ENCODE results near the gene NCCRP1.

Gene NCCRP1

DNA sequence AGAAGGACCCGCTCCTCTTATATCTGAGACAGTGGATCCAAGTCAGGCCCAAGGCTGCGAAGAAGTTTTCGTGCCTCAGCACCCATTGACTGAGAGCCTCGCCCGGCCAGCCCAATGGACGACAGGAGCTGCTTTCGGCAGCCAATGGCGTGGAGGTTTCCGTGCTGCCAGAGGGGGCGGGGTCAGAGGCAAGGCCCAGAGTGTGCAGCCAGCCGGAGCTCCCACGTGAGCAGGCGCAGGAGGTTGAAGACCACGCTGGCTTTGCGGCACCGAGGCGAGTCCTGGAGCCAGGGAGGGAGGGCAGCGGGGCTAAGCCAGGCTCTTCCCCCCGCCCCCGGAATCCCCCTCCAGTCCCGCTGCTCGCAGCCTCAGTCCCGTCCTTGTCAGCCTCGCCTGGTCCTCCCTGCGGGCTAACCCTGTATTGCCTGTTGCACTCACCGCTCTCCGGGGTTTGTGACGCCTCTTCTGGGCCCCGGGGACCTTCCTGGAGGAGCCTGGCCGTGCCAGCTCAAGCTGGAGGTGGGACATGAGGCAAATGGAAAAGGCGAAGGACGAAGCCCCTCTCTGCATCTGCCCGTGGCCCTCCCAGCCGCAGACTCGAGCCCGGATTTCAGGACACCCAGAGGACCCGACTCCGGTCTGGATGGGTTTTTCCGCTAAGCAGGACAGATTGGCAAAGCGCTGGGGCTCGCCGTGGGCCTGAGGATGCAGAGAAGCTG is 50.3 kb downstream of the NCCRP1 start:
- TF ChIP-seq FOXM1 (IDR thresholded peaks at IDR 0.05; ENCODE audit: borderline replicate concordance, low read depth) (no peak), TEAD4 (IDR thresholded peaks at IDR 0.05) (no peak), NFIC (IDR thresholded peaks at IDR 0.05) (no peak), EGR1 (IDR thresholded peaks at IDR 0.05) (no peak), REST (IDR thresholded peaks at IDR 0.05; ENCODE audit: low read depth) (no peak), RAD21 (IDR thresholded peaks at IDR 0.05; ENCODE audit: low read depth) (no peak), TAF1 (IDR thresholded peaks at IDR 0.05; ENCODE audit: low read depth) (no peak), TCF12 (IDR thresholded peaks at IDR 0.05; ENCODE audit: low read depth) (no peak), CREB1 (IDR thresholded peaks at IDR 0.05; ENCODE audit: low read depth) (no peak), EP300 (IDR thresholded peaks at IDR 0.05; ENCODE audit: borderline replicate concordance) (no peak), ZBTB7A (IDR thresholded peaks at IDR 0.05; ENCODE audit: low read depth) (no peak)
- TF ChIP-seq, protein P1, sequence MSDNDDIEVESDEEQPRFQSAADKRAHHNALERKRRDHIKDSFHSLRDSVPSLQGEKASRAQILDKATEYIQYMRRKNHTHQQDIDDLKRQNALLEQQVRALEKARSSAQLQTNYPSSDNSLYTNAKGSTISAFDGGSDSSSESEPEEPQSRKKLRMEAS (IDR thresholded peaks at IDR 0.05), result peak; percentile 89
- TF ChIP-seq, protein P2, sequence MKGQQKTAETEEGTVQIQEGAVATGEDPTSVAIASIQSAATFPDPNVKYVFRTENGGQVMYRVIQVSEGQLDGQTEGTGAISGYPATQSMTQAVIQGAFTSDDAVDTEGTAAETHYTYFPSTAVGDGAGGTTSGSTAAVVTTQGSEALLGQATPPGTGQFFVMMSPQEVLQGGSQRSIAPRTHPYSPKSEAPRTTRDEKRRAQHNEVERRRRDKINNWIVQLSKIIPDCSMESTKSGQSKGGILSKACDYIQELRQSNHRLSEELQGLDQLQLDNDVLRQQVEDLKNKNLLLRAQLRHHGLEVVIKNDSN (IDR thresholded peaks at IDR 0.05), result peak; percentile 48; the same call in 1 of the 2 replicates

- TF ChIP-seq YY1 (IDR thresholded peaks at IDR 0.05; ENCODE audit: low read depth) (no peak), EP300 (IDR thresholded peaks at IDR 0.05; ENCODE audit: borderline replicate concordance) (no peak), FOXM1 (IDR thresholded peaks at IDR 0.05; ENCODE audit: borderline replicate concordance, low read depth) (no peak), TEAD4 (IDR thresholded peaks at IDR 0.05) (no peak)
Observed at GRCh38 chr19:39247701-39248664, 51.2 kb downstream of the NCCRP1 start.

- TF ChIP-seq ZBTB7A (IDR thresholded peaks at IDR 0.05; ENCODE audit: low read depth), result no peak
- no peak for TF ChIP-seq REST (IDR thresholded peaks at IDR 0.05; ENCODE audit: low read depth)
- TF ChIP-seq CREB1 (IDR thresholded peaks at IDR 0.05; ENCODE audit: low read depth), result no peak
- TF ChIP-seq NFIC (IDR thresholded peaks at IDR 0.05), result no peak
- TF ChIP-seq EGR1 (IDR thresholded peaks at IDR 0.05), result no peak
- TF ChIP-seq TCF12 (IDR thresholded peaks at IDR 0.05; ENCODE audit: low read depth), result no peak
- no peak for TF ChIP-seq TAF1 (IDR thresholded peaks at IDR 0.05; ENCODE audit: low read depth)
- TF ChIP-seq, protein P1 (IDR thresholded peaks at IDR 0.05), result no peak
- no peak for TF ChIP-seq FOXM1 (IDR thresholded peaks at IDR 0.05; ENCODE audit: borderline replicate concordance, low read depth)
- TF ChIP-seq RAD21 (IDR thresholded peaks at IDR 0.05; ENCODE audit: low read depth), result no peak
- no peak for TF ChIP-seq TEAD4 (IDR thresholded peaks at IDR 0.05)
- no peak for TF ChIP-seq CEBPB (IDR thresholded peaks at IDR 0.05)
- no peak for TF ChIP-seq EP300 (IDR thresholded peaks at IDR 0.05; ENCODE audit: borderline replicate concordance)
- TF ChIP-seq, protein P2 (IDR thresholded peaks at IDR 0.05), result no peak
- TF ChIP-seq YY1 (IDR thresholded peaks at IDR 0.05; ENCODE audit: low read depth), result no peak
Observed at GRCh38 chr19:39248806-39249205, 52.0 kb downstream of the NCCRP1 start, which contains the start of gene IFNL4. Gene IFNL4 (minus strand): TSS chr19:39248856.

DNA sequence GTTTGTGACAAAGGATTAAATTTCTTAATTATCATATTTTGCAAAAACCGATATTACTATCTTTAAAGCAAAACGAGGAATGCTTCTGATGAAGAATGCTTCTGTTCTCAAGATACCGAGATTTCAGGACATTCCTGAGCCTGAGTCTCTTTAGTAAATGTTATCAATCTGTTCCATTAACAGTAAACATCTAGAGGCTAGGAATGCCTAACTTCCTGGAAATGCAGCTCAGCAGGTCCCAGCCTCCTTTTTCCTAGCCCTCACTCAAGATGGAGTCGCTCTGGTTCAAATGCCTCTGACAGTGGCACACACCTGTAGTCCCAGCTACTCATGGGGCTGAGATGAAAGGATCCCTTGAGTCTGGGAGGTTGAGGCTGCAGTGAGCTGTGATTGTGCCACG is 54.3 kb downstream of the NCCRP1 start:
- no peak for TF ChIP-seq YY1 (IDR thresholded peaks at IDR 0.05; ENCODE audit: low read depth)
- TF ChIP-seq CEBPB (IDR thresholded peaks at IDR 0.05), result no peak
- no peak for TF ChIP-seq NFIC (IDR thresholded peaks at IDR 0.05)
- TF ChIP-seq ZBTB7A (IDR thresholded peaks at IDR 0.05; ENCODE audit: low read depth), result no peak
- TF ChIP-seq FOXM1 (IDR thresholded peaks at IDR 0.05; ENCODE audit: borderline replicate concordance, low read depth), result no peak
